Body of pancreas (tissue), 4 donors: ENCODE results near the gene OCRL. TPM values are rescaled to one million over a fixed set of nuclear protein-coding genes. Genes with fewer than 3 reads are reported as not detected.
"Not testable (repeated sequence)": the region's sequence is repeated elsewhere in the genome, so short reads cannot be mapped to it uniquely, and the experiment has no call there.

Experiments
- ATAC-seq: fragments of 150-250 bp; one replicate; pipeline ENCODE4 v1.9.1; 2016
- DNase-seq, 4 donors: peaks; one replicate each; pipeline ENCODE4 v3.0.0-alpha.2; 2019
- H3K27ac ChIP-seq, 4 donors: fragments of 200-600 bp; sonication (generic); 1 replicate in 3 of 4; 2 replicates in 1 of 4; pipeline versions ENCODE4 v1.5.1 to v1.6.1; 2016 to 2019; ENCODE audit warnings: mild to moderate bottlenecking in 1 of 4, mixed read lengths in 1 of 4, moderate library complexity in 1 of 4
- H3K27me3 ChIP-seq, 2 donors: fragments of 200-600 bp; sonication (generic); one replicate each; pipeline ENCODE4 v1.6.0; 2016; ENCODE audit warnings: mild to moderate bottlenecking in 1 of 2
- H3K36me3 ChIP-seq, 2 donors: fragments of 200-600 bp; sonication (generic); replicated peaks in 1 of 2; 2 replicates each; pipeline ENCODE4 v1.5.1; 2016; ENCODE audit warnings: low read depth in 2 of 2; ENCODE audit not compliant: insufficient read depth in 1 of 2
- H3K4me1 ChIP-seq: fragments of 200-600 bp; sonication (generic); one replicate; pipeline ENCODE4 v1.6.0; 2016
- H3K4me3 ChIP-seq, 2 donors: fragments of 200-600 bp; sonication (generic); 1 replicate in 1 of 2; 2 replicates in 1 of 2; pipeline ENCODE4 v1.5.1; 2016 to 2019
- H3K9me3 ChIP-seq, 3 donors: fragments of 200-600 bp; sonication (generic); 1 replicate in 2 of 3; 2 replicates in 1 of 3; pipeline ENCODE4 v1.5.1; 2016
- CTCF ChIP-seq, 7 experiments: fragments of 450-650 bp in 4 of 7; fragments of 200-600 bp in 3 of 7; sonication (generic) in 3 of 7; IDR thresholded peaks; one replicate each; pipeline ENCODE4 v1.5.1; 2016 to 2019; ENCODE audit warnings: antibody characterized with exemption in 7 of 7
- POLR2A ChIP-seq, 3 donors: fragments of 450-650 bp; IDR thresholded peaks; one replicate each; pipeline ENCODE4 v1.6.1; 2016; ENCODE audit warnings: antibody characterized with exemption in 3 of 3, mild to moderate bottlenecking in 2 of 3
- WGBS, 2 donors: methylation state at CpG; one replicate each; pipeline ENCODE4 v1.1.5; 2017; 5-methylcytosine and 5-hydroxymethylcytosine counted together
- intact Hi-C: fragments of 100-400 bp; cut with DNase I; formaldehyde crosslinking; loops from one replicate; pipeline ENCODE4 v1.15.1; 2023
- total RNA-seq, 2 donors: library from RNA; depleted of rRNA; stranded (reverse); fragments of >200 nt; gene quantifications; one replicate each; pipeline ENCODE4 v1.1.0, GENCODE V29; 2016

Gene OCRL
- total RNA-seq, 2 donors from 2014 or later, result 7.3 to 9.1 TPM

GRCh38 chrX:129549124-129549523, 9.1 kb downstream of the OCRL start:
- 21 to 27% methylated on average over 1 of the region's 1 CpG for WGBS, 2 donors
- Histone ChIP-seq H3K4me3 (no peak overlapping the region), H3K4me1 (no peaks in the 10 kb centered on the region), H3K27ac (no peak overlapping the region), H3K27me3 (no peaks in the 10 kb centered on the region), H3K36me3 (no peaks in the 10 kb centered on the region), H3K9me3 (no peaks in the 10 kb centered on the region)
- ATAC-seq (no peak), DNase-seq (no peak)
- intact Hi-C loops, result no loop called here
- TF ChIP-seq CTCF (IDR thresholded peaks at IDR 0.05) (no peak), POLR2A (IDR thresholded peaks at IDR 0.05) (no peak)

- Histone ChIP-seq H3K27me3 (no peaks in the 10 kb centered on the region), H3K4me3 (no peak overlapping the region), H3K36me3 (no peaks in the 10 kb centered on the region), H3K27ac (no peak overlapping the region), H3K4me1 (no peaks in the 10 kb centered on the region), H3K9me3 (no peaks in the 10 kb centered on the region)
- ATAC-seq (no peak), DNase-seq (no peak)
- intact Hi-C loops, result no loop called here
- 77 to 84% methylated on average over 2 to 3 of the region's 3 CpGs for WGBS, 2 donors
- TF ChIP-seq CTCF (IDR thresholded peaks at IDR 0.05), result no peak
Observed at GRCh38 chrX:129553619-129554288, 13.7 kb downstream of the OCRL start.

GRCh38 chrX:129554816-129555215, 14.8 kb downstream of the OCRL start:
- H3K4me1 ChIP-seq, H3K9me3 ChIP-seq, intact Hi-C loops, H3K36me3 ChIP-seq, H3K27me3 ChIP-seq, ATAC-seq, DNase-seq, H3K4me3 ChIP-seq, H3K27ac ChIP-seq: not testable (repeated sequence)
- WGBS, 2 donors, result 96 to 100% methylated on average over 8 of the region's 8 CpGs

- Histone ChIP-seq H3K27me3 (no peaks in the 10 kb centered on the region), H3K4me1 (no peaks in the 10 kb centered on the region), H3K4me3 (no peak overlapping the region), H3K27ac (no peak overlapping the region), H3K36me3 (peaks cover 0 to 4% of the 10 kb centered on the region in 2 donors), H3K9me3 (no peaks in the 10 kb centered on the region)
- TF ChIP-seq CTCF (IDR thresholded peaks at IDR 0.05), result no peak
- TF ChIP-seq POLR2A (IDR thresholded peaks at IDR 0.05), result no peak
- no peak for DNase-seq
- WGBS, 2 donors, result 86% methylated on average over 5 of the region's 5 CpGs
- ATAC-seq, result no peak
- intact Hi-C loops, result no loop called here
Observed at GRCh38 chrX:129556806-129557315, 16.8 kb downstream of the OCRL start.

- H3K4me3 ChIP-seq, result no peak overlapping the region
- H3K36me3 ChIP-seq, result peaks cover 0 to 4% of the 10 kb centered on the region in 2 donors
- TF ChIP-seq CTCF (IDR thresholded peaks at IDR 0.05), result no peak
- TF ChIP-seq POLR2A (IDR thresholded peaks at IDR 0.05), result no peak
- no peaks in the 10 kb centered on the region for H3K27me3 ChIP-seq
- intact Hi-C loops, result no loop called here
- no peaks in the 10 kb centered on the region for H3K9me3 ChIP-seq
- DNase-seq (no peak), ATAC-seq (no peak)
- WGBS, 2 donors, result 86 to 100% methylated on average over 1 of the region's 1 CpG
- H3K4me1 ChIP-seq, result no peaks in the 10 kb centered on the region
- H3K27ac ChIP-seq, result no peak overlapping the region
Observed at GRCh38 chrX:129557844-129558480, 17.9 kb downstream of the OCRL start.
